BJ (cell line): ENCODE data around the gene SMAD6. TPM values are rescaled to one million over a fixed set of nuclear protein-coding genes. Genes with fewer than 3 reads are reported as not detected.

Experiments
- CTCF ChIA-PET: fragments of 350-600 bp; formaldehyde crosslinking; extraction: SDS; loops from one replicate; lab custom pipeline; 2021; ENCODE audit warnings: antibody characterized with exemption, inconsistent platforms; lab: Yijun Ruan, JAX
- POLR2A ChIA-PET: fragments of 300-600 bp; sonication (Branson Sonifier 250); formaldehyde crosslinking; extraction: SDS; loops from one replicate; lab custom pipeline; 2021; ENCODE audit warnings: antibody characterized with exemption; lab: Charles Lee
- DNase-seq: peaks from one replicate; pipeline ENCODE4 v3.0.0-alpha.2; 2011; ENCODE audit warnings: low read depth
- H3K27me3 ChIP-seq: 2 replicates; pipeline ENCODE4 v1.6.0; 2011; ENCODE audit warnings: low read length; ENCODE audit not compliant: control insufficient read depth, insufficient read depth
- H3K36me3 ChIP-seq: 2 replicates; pipeline ENCODE4 v1.5.1; 2011; ENCODE audit warnings: low read length; ENCODE audit not compliant: control insufficient read depth, insufficient read depth
- H3K4me3 ChIP-seq: 2 replicates; pipeline ENCODE4 v1.5.1; 2011; ENCODE audit warnings: low read depth, mild to moderate bottlenecking, control low read depth, low read length
- polyA plus RNA-seq: library from polyadenylated mRNA; depleted of rRNA; stranded (reverse); fragments of >200 nt; gene quantifications from 2 replicates; pipeline ENCODE4 v1.2.3, GENCODE V29; 2011
- TF ChIP-seq, protein P1 (sequence below): IDR thresholded peaks from 2 replicates; pipeline ENCODE4 v1.5.1; 2011; ENCODE audit warnings: low read depth, mild to moderate bottlenecking, control low read depth, inconsistent platforms, low read length, moderate library complexity; ENCODE audit not compliant: insufficient read depth

SMAD6 gene
- polyA plus RNA-seq, 1 experiment, result 3.8 TPM

DNA sequence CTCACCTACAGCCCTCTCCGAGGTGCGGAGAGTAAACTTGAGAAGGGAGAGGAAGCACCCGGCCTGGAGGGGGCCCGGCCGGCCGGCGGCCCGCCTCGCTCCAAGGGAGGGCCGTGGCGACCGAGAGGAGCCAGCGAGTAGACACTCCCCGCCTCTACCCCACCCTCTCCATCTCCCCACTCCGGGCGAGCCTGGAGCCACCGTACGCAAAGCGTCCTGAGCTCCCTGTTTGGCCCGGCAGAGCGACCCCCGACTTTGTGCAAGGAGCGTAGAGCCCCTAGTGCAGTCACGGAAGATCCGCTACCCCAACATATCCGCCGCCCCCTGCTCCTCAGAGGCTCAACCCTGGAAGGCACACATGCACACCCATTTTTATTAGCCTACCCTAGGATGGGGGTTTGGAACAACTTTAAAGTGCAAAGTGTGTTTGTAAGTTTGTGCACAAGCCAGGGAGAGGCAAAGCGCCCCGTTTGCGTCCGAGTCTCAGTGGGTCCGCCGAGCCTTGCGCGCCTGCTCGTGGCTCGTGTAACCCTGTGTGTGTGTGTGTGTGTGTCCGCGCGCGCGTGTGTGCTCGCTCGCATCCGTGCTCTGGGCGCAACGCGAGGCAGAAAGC, 508 bp upstream of the SMAD6 start:
- Histone ChIP-seq H3K4me3 (peak overlapping the region; percentile 82), H3K27me3 (no peaks in the 10 kb centered on the region), H3K36me3 (peaks cover 3% of the 10 kb centered on the region; the same call in 1 of the 2 replicates)
- no peak for DNase-seq
- TF ChIP-seq, protein P1, sequence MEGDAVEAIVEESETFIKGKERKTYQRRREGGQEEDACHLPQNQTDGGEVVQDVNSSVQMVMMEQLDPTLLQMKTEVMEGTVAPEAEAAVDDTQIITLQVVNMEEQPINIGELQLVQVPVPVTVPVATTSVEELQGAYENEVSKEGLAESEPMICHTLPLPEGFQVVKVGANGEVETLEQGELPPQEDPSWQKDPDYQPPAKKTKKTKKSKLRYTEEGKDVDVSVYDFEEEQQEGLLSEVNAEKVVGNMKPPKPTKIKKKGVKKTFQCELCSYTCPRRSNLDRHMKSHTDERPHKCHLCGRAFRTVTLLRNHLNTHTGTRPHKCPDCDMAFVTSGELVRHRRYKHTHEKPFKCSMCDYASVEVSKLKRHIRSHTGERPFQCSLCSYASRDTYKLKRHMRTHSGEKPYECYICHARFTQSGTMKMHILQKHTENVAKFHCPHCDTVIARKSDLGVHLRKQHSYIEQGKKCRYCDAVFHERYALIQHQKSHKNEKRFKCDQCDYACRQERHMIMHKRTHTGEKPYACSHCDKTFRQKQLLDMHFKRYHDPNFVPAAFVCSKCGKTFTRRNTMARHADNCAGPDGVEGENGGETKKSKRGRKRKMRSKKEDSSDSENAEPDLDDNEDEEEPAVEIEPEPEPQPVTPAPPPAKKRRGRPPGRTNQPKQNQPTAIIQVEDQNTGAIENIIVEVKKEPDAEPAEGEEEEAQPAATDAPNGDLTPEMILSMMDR, result no peak
- ChIA-PET CTCF (interaction anchor here (1.0 to 13.6 kb wide), 12 partner anchors 10 to 160 kb away, joined by 3 to 155 read pairs (median 7); no protein-coding TSS in a partner anchor), POLR2A (interaction anchor here (1.0 kb wide), 1 partner anchor 72 kb away, joined by 4 read pairs; no protein-coding TSS in a partner anchor)

DNA sequence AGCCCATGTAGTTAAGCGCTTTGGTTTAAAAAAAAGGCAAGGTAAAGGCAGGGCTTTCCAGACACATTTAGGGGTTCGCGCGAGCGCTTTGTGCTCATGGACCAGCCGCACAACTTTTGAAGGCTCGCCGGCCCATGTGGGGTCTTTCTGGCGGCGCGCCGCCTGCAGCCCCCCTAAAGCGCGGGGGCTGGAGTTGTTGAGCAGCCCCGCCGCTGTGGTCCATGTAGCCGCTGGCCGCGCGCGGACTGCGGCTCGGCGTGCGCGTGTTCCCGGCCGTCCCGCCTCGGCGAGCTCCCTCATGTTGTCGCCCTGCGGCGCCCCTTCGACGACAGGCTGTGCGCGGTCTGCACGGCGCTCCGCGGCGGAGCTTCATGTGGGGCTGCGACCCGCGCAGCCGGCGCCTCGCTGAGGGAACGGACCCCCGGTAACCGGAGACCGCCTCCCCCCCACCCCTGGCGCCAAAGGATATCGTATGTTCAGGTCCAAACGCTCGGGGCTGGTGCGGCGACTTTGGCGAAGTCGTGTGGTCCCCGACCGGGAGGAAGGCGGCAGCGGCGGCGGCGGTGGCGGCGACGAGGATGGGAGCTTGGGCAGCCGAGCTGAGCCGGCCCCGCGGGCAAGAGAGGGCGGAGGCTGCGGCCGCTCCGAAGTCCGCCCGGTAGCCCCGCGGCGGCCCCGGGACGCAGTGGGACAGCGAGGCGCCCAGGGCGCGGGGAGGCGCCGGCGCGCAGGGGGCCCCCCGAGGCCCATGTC, 927 bp downstream of the SMAD6 start:
- DNase-seq, result no peak
- ChIA-PET POLR2A (interaction anchor here (0.6 to 1.1 kb wide), 3 partner anchors 19 to 149 kb away, joined by 3 to 5 read pairs (median 3); no protein-coding TSS in a partner anchor), CTCF (interaction anchor here (0.7 to 13.6 kb wide), 20 partner anchors 9 to 184 kb away, joined by 3 to 155 read pairs (median 4); no protein-coding TSS in a partner anchor)
- TF ChIP-seq, protein P1, result no peak
- no peaks in the 10 kb centered on the region for H3K27me3 ChIP-seq
- H3K36me3 ChIP-seq, result peaks cover 3% of the 10 kb centered on the region; the same call in 1 of the 2 replicates
- peak overlapping the region; percentile 82 for H3K4me3 ChIP-seq

DNA sequence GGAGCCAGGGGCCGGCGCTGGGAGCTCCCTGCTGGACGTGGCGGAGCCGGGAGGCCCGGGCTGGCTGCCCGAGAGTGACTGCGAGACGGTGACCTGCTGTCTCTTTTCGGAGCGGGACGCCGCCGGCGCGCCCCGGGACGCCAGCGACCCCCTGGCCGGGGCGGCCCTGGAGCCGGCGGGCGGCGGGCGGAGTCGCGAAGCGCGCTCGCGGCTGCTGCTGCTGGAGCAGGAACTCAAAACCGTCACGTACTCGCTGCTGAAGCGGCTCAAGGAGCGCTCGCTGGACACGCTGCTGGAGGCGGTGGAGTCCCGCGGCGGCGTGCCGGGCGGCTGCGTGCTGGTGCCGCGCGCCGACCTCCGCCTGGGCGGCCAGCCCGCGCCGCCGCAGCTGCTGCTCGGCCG, 1.5 kb downstream of the SMAD6 start:
- no peak for DNase-seq
- H3K4me3 ChIP-seq, result peak overlapping the region; percentile 82
- no peaks in the 10 kb centered on the region for H3K27me3 ChIP-seq
- H3K36me3 ChIP-seq, result peaks cover 3% of the 10 kb centered on the region; the same call in 1 of the 2 replicates
- ChIA-PET POLR2A (interaction anchor here (0.6 to 0.7 kb wide), 2 partner anchors 18 to 142 kb away, joined by 3 to 5 read pairs; no protein-coding TSS in a partner anchor), CTCF (interaction anchor here (0.9 to 13.6 kb wide), 14 partner anchors 8 to 184 kb away, joined by 3 to 155 read pairs (median 4); no protein-coding TSS in a partner anchor)
- TF ChIP-seq, protein P1, result no peak

DNA sequence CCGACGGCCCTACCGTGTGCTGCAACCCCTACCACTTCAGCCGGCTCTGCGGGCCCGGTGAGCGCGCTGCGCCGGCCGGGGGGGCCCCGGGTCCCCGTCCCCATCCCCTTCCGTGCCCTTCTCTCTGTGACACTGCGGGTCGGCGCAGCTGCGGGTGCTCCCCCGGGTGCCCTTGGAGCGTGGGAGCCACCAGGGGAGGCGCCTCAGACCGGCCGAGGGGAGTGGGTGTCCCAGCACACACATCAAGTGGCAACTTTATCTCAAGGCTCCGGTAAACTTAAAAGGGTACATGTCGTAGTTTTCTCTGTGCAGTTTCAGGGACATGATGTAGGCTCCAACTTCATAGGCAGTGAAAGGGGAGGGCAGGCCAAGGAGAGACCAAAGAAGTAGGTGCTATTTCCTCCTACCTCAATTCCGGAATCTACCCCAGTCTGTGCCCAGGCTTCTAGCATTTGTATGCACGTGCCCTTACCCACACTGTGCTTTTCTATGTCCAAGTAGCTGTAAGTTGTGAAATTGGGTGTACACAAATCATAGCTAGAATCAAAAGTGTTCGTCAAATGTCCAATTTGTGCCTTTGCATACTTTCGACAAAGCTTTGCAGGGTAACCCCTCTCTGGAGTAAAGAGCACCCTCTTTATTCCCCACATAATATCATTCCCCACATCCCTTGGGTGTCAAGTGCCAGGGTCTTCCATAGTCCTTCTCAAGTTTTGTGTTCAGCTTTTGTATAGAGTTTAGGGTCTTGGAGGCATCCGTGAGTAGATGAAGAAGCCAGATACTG, 2.2 kb downstream of the SMAD6 start:
- TF ChIP-seq, protein P1, result no peak
- H3K36me3 ChIP-seq, result peaks cover 3% of the 10 kb centered on the region
- H3K4me3 ChIP-seq, result peak overlapping the region; percentile 82
- no peaks in the 10 kb centered on the region for H3K27me3 ChIP-seq
- POLR2A ChIA-PET, result no interaction called here
- CTCF ChIA-PET, result interaction anchor here (0.9 to 13.6 kb wide), 12 partner anchors 11 to 199 kb away, joined by 3 to 155 read pairs (median 4); no protein-coding TSS in a partner anchor
- no peak for DNase-seq
